Loucy (cell line): ENCODE data around the gene BCL11A.

Experiments used
- H2AFZ ChIP-seq: fragments of 200-600 bp; sonication (generic); 2 replicates; pipeline ENCODE4 v1.6.0; 2016; ENCODE audit warnings: antibody characterized with exemption, mild to moderate bottlenecking, low read length, moderate library complexity
- H3F3A ChIP-seq: fragments of 200-600 bp; 2 replicates; pipeline ENCODE4 v1.6.0; 2016; ENCODE audit warnings: antibody characterized with exemption, low read depth, mild to moderate bottlenecking
- H3K27me3 ChIP-seq: fragments of 200-600 bp; sonication (generic); 2 replicates; pipeline ENCODE4 v1.6.1; 2014; ENCODE audit warnings: low read length, mild to moderate bottlenecking; ENCODE audit not compliant: insufficient read depth, poor library complexity, severe bottlenecking
- H3K36me3 ChIP-seq: fragments of 200-600 bp; sonication (generic); 2 replicates; pipeline ENCODE4 v1.6.1; 2016; ENCODE audit warnings: low read length; ENCODE audit not compliant: insufficient read depth
- H3K4me1 ChIP-seq: fragments of 200-600 bp; sonication (generic); 2 replicates; pipeline ENCODE4 v1.5.1; 2014; ENCODE audit warnings: low read length, mild to moderate bottlenecking; ENCODE audit not compliant: insufficient read depth, poor library complexity, severe bottlenecking
- H3K4me2 ChIP-seq: fragments of 200-600 bp; sonication (generic); 2 replicates; pipeline ENCODE4 v1.6.0; 2014; ENCODE audit warnings: antibody characterized with exemption, low read length, low read depth, mild to moderate bottlenecking; ENCODE audit not compliant: poor library complexity, severe bottlenecking
- H3K4me3 ChIP-seq: fragments of 200-600 bp; sonication (generic); 2 replicates; pipeline ENCODE4 v1.5.1; 2014; ENCODE audit warnings: low read length, mild to moderate bottlenecking, mixed read lengths; ENCODE audit not compliant: poor library complexity, severe bottlenecking
- H3K79me2 ChIP-seq: fragments of 200-600 bp; sonication (generic); 2 replicates; pipeline ENCODE4 v1.6.1; 2014; ENCODE audit warnings: low read length; ENCODE audit not compliant: insufficient read depth
- H3K9ac ChIP-seq: fragments of 200-600 bp; sonication (generic); 2 replicates; pipeline ENCODE4 v1.6.0; 2014; ENCODE audit warnings: mild to moderate bottlenecking, low read depth, low read length, moderate library complexity; ENCODE audit not compliant: poor library complexity, severe bottlenecking
- H3K9me2 ChIP-seq: fragments of 200-600 bp; sonication (generic); replicated peaks from 2 replicates; pipeline ENCODE4 v1.6.1; 2016; ENCODE audit warnings: low read depth, low read length, mixed read lengths
- H3K9me3 ChIP-seq: fragments of 200-600 bp; sonication (generic); 2 replicates; pipeline ENCODE4 v1.6.1; 2014; ENCODE audit warnings: mild to moderate bottlenecking, antibody characterized with exemption, low read length, low read depth; ENCODE audit not compliant: insufficient read depth
- H4K20me1 ChIP-seq: fragments of 200-600 bp; sonication (generic); 2 replicates; pipeline ENCODE4 v1.6.0; 2014; ENCODE audit warnings: antibody characterized with exemption, low read length, mild to moderate bottlenecking; ENCODE audit not compliant: insufficient read depth, poor library complexity, severe bottlenecking
- EZH2phosphoT487 ChIP-seq: fragments of 200-600 bp; IDR thresholded peaks from 2 replicates; pipeline ENCODE4 v1.6.1; 2018; ENCODE audit warnings: antibody characterized with exemption, mild to moderate bottlenecking, moderate library complexity, borderline replicate concordance
- TF ChIP-seq, protein P1 (sequence below): fragments of 200-600 bp; sonication (generic); conservative IDR thresholded peaks from 2 replicates; pipeline ENCODE4 v1.5.1; 2014; ENCODE audit warnings: mild to moderate bottlenecking, antibody characterized with exemption, low read length

The BCL11A gene

DNA sequence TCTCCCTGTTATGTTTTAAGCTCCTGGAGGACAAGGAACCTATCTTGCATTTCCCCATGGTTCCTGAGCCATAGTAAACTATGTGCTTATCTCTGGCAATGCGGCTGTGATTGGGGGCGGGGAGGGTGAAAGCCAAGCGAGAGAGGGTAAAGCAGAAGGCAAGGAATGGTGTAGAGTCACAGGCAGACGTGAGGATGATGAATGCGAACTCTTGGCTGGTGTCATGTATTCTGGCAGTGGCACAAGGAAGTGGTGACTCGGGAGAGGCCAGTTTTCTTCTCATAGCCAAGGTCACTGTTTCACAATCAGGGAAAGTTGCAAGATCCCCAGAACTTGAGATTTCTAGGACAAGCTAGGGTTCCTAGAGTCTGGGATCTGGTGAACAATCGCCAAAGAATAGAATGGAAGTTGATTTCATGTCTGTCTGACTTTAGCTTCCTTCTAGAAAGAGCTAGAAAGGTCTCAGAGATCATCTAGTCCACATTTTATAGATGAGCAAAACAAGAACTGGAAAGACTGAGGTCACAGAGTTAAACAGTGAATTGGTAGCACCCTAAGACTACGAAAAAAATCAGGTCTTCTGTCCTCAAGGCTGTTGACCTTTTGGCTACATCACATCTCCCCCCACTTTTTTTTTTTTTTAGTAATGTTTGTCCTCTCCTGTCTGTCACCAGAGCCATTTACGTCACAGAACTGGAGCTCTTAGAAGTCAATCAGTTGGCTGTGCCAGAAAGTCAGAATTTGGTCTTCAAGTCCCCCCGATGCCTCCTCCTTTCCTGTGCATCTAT, 137.0 kb downstream of the BCL11A start:
- Histone ChIP-seq H3K79me2 (no peaks in the 10 kb centered on the region), H3F3A (no peaks in the 10 kb centered on the region), H3K36me3 (no peaks in the 10 kb centered on the region), H3K4me1 (peaks cover 2% of the 10 kb centered on the region), H3K27me3 (no peaks in the 10 kb centered on the region), H3K9ac (no peak overlapping the region), H3K9me2 (no peaks in the 10 kb centered on the region), H4K20me1 (no peaks in the 10 kb centered on the region), H2AFZ (no peak overlapping the region), H3K4me3 (no peak overlapping the region), H3K4me2 (no peak overlapping the region), H3K9me3 (no peaks in the 10 kb centered on the region)
- TF ChIP-seq, protein P1, sequence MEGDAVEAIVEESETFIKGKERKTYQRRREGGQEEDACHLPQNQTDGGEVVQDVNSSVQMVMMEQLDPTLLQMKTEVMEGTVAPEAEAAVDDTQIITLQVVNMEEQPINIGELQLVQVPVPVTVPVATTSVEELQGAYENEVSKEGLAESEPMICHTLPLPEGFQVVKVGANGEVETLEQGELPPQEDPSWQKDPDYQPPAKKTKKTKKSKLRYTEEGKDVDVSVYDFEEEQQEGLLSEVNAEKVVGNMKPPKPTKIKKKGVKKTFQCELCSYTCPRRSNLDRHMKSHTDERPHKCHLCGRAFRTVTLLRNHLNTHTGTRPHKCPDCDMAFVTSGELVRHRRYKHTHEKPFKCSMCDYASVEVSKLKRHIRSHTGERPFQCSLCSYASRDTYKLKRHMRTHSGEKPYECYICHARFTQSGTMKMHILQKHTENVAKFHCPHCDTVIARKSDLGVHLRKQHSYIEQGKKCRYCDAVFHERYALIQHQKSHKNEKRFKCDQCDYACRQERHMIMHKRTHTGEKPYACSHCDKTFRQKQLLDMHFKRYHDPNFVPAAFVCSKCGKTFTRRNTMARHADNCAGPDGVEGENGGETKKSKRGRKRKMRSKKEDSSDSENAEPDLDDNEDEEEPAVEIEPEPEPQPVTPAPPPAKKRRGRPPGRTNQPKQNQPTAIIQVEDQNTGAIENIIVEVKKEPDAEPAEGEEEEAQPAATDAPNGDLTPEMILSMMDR: no peak
- no peak for TF ChIP-seq EZH2phosphoT487

DNA sequence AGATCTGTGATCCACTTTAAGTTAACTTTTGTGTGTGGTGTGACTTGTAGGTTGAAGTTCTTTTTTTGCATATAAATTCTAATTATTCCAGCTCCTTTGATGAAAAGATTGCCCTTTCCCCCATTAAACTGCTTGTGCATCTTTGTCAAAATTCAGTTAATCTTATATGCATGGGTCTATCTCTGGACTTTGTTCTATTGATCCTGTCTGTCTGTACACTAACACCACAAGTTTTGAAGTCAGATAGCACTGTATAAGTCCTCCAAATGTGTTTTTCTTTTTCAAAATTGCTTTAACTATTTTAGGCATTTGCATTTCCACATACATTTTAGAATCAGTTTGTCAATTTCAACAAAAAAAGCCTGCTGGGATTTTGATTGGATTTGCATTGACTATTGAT, 137.6 kb downstream of the BCL11A start:
- Histone ChIP-seq H3K9me3 (no peaks in the 10 kb centered on the region), H2AFZ (no peak overlapping the region), H3K4me1 (peaks cover 8% of the 10 kb centered on the region), H3K27me3 (no peaks in the 10 kb centered on the region), H3K79me2 (no peaks in the 10 kb centered on the region), H3K9ac (no peak overlapping the region), H3F3A (no peaks in the 10 kb centered on the region), H3K4me2 (no peak overlapping the region), H3K36me3 (no peaks in the 10 kb centered on the region), H3K9me2 (no peaks in the 10 kb centered on the region), H3K4me3 (no peak overlapping the region), H4K20me1 (no peaks in the 10 kb centered on the region)
- TF ChIP-seq, protein P1: no peak

DNA sequence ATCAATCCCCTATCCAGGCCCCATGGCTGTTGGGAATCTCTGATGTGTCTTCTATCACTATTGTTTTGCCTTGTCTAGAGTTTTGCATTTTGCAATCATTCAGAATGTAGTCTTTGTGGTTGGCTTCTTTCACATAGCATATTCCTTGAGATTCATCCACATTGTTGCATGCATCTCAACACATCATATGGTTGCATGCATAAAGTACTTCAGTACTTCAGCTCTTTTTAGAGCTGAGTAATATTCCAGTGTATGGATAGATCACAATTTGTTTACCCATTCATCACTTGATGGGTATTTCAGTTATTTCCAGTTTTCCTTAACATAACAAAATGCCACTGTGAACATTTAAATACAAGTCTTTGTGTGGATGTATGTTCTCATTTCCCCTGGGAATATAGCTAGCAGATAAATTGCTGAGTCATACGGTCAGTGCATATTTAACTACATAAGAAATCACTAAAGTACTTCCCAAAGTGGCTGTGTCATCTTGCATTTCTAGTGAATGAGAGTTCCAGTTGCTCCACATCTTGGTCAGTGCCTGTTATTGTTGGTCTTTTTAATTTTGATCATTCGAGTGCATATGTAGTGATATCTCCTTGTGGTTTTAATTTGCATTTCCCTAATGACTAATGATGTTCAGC, 138.8 kb downstream of the BCL11A start:
- no peak for TF ChIP-seq EZH2phosphoT487
- TF ChIP-seq, protein P1: no peak
- Histone ChIP-seq H3F3A (no peaks in the 10 kb centered on the region), H3K4me2 (no peak overlapping the region), H3K4me3 (no peak overlapping the region), H4K20me1 (no peaks in the 10 kb centered on the region), H3K4me1 (peaks cover 8% of the 10 kb centered on the region), H3K27me3 (no peaks in the 10 kb centered on the region), H3K79me2 (no peaks in the 10 kb centered on the region), H3K9me3 (no peaks in the 10 kb centered on the region), H3K9ac (no peak overlapping the region), H3K9me2 (no peaks in the 10 kb centered on the region), H2AFZ (no peak overlapping the region), H3K36me3 (no peaks in the 10 kb centered on the region)
